Coronary artery (tissue), 2 donors: ENCODE data around the gene CTNNA3.

Experiments used
- DNase-seq: peaks from one replicate; pipeline ENCODE4 v3.0.0-alpha.2; 2017; ENCODE audit warnings: low spot score
- H3K27ac ChIP-seq, 2 donors: fragments of 200-600 bp; sonication (generic); one replicate each; pipeline ENCODE4 v1.5.1; 2016 to 2019
- H3K4me3 ChIP-seq: fragments of 200-600 bp; sonication (generic); 2 replicates; pipeline ENCODE4 v1.5.1; 2016; ENCODE audit warnings: mild to moderate bottlenecking, moderate library complexity
- CTCF ChIP-seq: fragments of 200-600 bp; sonication (generic); IDR thresholded peaks from one replicate; pipeline ENCODE4 v1.5.1; 2019; ENCODE audit warnings: antibody characterized with exemption

Gene CTNNA3

GRCh38 chr10:66049335-66049734, 1646.7 kb downstream of the CTNNA3 start:
- TF ChIP-seq CTCF: no peak
- no peak for DNase-seq
- Histone ChIP-seq H3K4me3 (no peak overlapping the region), H3K27ac (no peak overlapping the region)

- TF ChIP-seq CTCF: no peak
- no peak overlapping the region for H3K27ac ChIP-seq
- no peak overlapping the region for H3K4me3 ChIP-seq
- no peak for DNase-seq
Measured at GRCh38 chr10:66045859-66046258, 1650.1 kb downstream of the CTNNA3 start.

GRCh38 chr10:66041771-66042170, 1654.2 kb downstream of the CTNNA3 start:
- Histone ChIP-seq H3K4me3 (no peak overlapping the region), H3K27ac (no peak overlapping the region)
- DNase-seq: no peak
- TF ChIP-seq CTCF: no peak

- Histone ChIP-seq H3K4me3 (no peak overlapping the region), H3K27ac (no peak overlapping the region)
- TF ChIP-seq CTCF: no peak
- no peak for DNase-seq
Measured at GRCh38 chr10:66038623-66039022, 1657.4 kb downstream of the CTNNA3 start.

- Histone ChIP-seq H3K4me3 (no peak overlapping the region), H3K27ac (no peak overlapping the region)
- no peak for TF ChIP-seq CTCF
- no peak for DNase-seq
Measured at GRCh38 chr10:66026321-66026720, 1669.7 kb downstream of the CTNNA3 start.

- H3K27ac ChIP-seq: no peak overlapping the region
- TF ChIP-seq CTCF: no peak
- no peak overlapping the region for H3K4me3 ChIP-seq
- DNase-seq: no peak
Measured at GRCh38 chr10:66025186-66025585, 1670.8 kb downstream of the CTNNA3 start.

- TF ChIP-seq CTCF: no peak
- H3K27ac ChIP-seq: no peak overlapping the region
- no peak for DNase-seq
- H3K4me3 ChIP-seq: no peak overlapping the region
Measured at GRCh38 chr10:66021423-66021822, 1674.6 kb downstream of the CTNNA3 start.
